Measurements from ENCODE around the gene TBX4.

The TBX4 gene

GRCh38 chr17:61452301-61453290 is at the start of gene TBX4:
Gene TBX4 (plus strand): TSS chr17:61452422. CDS start chr17:61456491, 4,069 bp downstream.
- DNase-seq: no peak

GRCh38 chr17:61402978-61403800 is 49.0 kb upstream of the TBX4 start:
- DNase-seq: peak; percentile 20

GRCh38 chr17:61403801-61404662 is 48.2 kb upstream of the TBX4 start:
- DNase-seq: no peak

- DNase-seq: no peak
Observed at GRCh38 chr17:61404663-61404912, 47.6 kb upstream of the TBX4 start.

GRCh38 chr17:61404913-61405685 is 47.1 kb upstream of the TBX4 start:
- no peak for DNase-seq

GRCh38 chr17:61405686-61406536 is 46.3 kb upstream of the TBX4 start:
- DNase-seq: no peak

- no peak for DNase-seq
Observed at GRCh38 chr17:61406537-61406845, 45.7 kb upstream of the TBX4 start.

- DNase-seq: no peak
Observed at GRCh38 chr17:61406971-61407911, 45.0 kb upstream of the TBX4 start.

GRCh38 chr17:61408151-61409041 is 43.8 kb upstream of the TBX4 start:
- no peak for DNase-seq

GRCh38 chr17:61409301-61410112 is 42.7 kb upstream of the TBX4 start:
- peak; percentile 24 for DNase-seq

GRCh38 chr17:61410141-61411010 is 41.8 kb upstream of the TBX4 start:
- DNase-seq: peak; percentile 78

- DNase-seq: no peak
Observed at GRCh38 chr17:61411011-61411260, 41.3 kb upstream of the TBX4 start.

- DNase-seq: no peak
Observed at GRCh38 chr17:61411261-61412142, 40.7 kb upstream of the TBX4 start.

GRCh38 chr17:61412143-61412859 is 39.9 kb upstream of the TBX4 start:
- peak; percentile 82 for DNase-seq

- no peak for DNase-seq
Observed at GRCh38 chr17:61412860-61413660, 39.2 kb upstream of the TBX4 start.
